ENCODE data around the gene RNF113B.
A peak's percentile ranks its signal among the peaks of the same experiment; 100 is the strongest.

The RNF113B gene

DNA sequence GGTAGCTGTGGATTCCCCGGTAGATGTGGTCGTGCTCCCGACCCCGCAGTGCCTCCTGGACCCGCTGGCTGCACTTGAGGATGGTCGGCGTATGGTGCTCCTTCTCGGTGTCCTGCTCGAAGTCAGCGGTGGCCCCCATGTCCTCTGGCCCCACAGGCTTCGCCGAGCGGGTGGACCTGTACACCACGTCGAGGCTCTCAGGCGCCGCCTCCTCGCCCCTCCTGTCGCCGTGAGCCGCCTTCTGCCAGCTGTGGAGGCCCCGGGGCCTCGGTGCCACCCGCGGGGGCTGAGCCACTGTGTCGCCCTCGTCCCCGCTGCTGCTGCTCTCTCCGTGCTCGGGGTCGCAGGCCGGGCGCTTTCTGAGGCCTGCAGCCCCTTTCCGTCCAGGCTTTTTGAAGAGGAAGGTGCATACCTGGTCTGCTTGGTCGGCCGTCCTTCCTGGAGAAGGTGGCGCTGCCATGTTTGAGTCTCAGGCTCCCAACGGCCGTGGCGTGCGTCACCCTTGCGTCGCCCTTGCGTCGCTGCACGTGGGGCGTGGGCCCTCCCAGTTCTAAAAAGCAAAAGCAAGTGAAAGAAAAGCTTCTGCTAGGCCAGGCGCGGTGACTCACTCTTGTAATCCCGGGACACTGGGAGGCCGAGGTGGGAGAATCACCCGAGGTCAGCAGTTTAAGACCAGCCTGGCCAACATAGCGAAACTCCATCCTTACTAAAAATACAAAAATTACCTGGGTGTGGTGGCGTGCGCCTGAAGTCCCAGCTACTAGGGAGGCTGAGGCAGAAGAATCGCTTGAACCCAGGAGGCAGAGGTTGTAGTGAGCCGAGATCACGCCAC, at the start of gene RNF113B:
Gene RNF113B, minus strand, starts transcription at position 493 of the 832 bp plus-strand sequence. Its CDS starts 33 bp downstream, at position 460.
- Mint-ChIP-seq H3K4me1 (no peaks in the 10 kb centered on the region), H3K27me3 (peaks cover 17% of the 10 kb centered on the region), H3K4me3 (no peak within 1 kb of the TSS), H3K9me3 (peaks cover 0 to 5% of the 10 kb centered on the region in 2 donors), H3K27ac (peak within 1 kb of the TSS in 1 of 2 donors; percentile 51)
- no peak for DNase-seq
- no peak for ATAC-seq

DNA sequence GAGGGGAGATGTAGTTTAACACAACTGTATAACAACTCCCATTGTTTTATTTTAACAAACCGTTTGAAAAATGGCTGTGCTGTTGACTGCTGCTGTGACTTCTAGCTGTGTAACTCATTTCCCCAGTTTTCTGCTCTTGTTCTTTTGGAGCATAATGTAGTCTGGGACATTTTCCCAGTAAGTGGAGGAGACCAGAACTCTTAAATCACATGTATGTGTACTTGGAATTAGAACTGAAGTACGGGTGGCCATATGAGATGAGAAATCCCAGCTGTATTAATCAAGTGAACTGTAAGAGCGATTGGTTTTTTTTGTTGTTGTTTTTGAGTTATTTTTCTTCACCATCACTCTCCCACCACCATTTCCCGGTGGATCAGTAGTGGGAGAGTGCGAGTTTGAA, 49.4 kb upstream of the RNF113B start:
- Mint-ChIP-seq H3K9me3 (no peaks in the 10 kb centered on the region), H3K4me1 (no peaks in the 10 kb centered on the region), H3K27ac (no peak overlapping the region), H3K27me3 (no peaks in the 10 kb centered on the region), H3K4me3 (no peak overlapping the region)
- ATAC-seq (no peak), DNase-seq (no peak)

DNA sequence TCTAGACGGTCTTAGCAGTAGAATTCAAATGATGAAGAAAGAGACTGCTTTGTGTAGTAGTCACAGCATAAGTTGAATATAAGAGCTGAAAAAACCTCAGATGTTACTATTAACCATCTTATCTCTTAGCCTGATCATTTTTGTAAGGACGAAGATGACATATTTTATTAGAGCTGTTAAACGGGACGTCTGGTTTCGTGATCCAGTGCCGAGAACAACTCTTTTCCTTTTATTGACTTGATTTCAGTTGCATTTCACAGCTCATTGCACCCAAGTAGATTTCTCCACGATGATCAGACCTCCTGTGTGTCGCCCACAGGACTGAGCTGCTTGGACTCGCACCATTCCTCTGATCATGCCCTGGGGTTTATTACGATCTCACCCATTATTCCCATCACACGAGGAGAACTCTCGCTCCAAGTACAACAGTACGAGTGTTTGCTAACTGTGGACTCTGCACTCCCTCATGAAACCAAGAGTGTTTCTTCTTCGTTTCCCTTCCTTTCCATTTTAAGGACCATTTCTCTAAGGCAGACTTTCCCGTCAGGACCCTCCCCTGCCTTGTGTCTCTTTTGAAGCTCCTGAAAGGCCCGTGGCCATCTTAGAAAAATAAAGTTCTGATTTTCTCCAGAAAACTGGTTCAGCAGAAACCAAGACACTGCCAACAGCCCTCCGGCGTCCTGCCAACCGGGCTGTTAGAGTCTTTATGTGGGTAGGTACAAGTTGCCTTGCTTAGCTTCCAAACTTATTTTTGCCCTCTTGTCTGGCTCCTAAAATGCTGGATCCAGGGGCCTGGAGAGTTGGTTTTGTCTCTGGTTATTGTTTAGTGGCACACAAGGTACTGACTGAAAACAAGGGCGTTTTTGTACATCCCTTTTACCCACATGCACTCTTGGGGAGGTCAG, 48.2 kb upstream of the RNF113B start:
- no peak for ATAC-seq

DNA sequence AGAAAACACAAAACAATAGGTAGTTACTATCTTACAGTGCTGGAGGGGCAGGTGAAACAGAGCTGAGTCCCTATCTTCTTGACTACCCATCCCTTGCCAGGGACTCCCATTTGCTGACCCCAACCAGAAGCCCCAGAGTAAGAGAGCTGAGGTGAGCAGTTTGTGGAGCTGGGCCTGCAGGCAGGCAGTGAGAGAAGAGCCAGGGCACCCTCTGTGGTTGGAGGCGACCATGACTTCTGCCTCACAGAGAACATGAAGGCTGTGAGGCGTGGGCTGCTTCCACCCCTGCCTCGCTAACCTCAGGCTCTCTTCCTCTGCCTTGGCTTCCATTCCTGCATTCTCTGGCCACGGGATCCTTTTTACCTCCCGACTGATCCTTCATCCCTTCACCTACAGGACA, 47.5 kb upstream of the RNF113B start:
- H3K27me3 Mint-ChIP-seq, result no peaks in the 10 kb centered on the region
- H3K4me1 Mint-ChIP-seq, result no peaks in the 10 kb centered on the region
- no peak overlapping the region for H3K27ac Mint-ChIP-seq
- DNase-seq (no peak), ATAC-seq (no peak)
- no peak overlapping the region for H3K4me3 Mint-ChIP-seq
- H3K9me3 Mint-ChIP-seq, result no peaks in the 10 kb centered on the region

More for the DNA sequence above, 48.2 kb upstream of the RNF113B start:
- no peak for DNase-seq
- H3K27me3 Mint-ChIP-seq, result no peaks in the 10 kb centered on the region
- no peak overlapping the region for H3K27ac Mint-ChIP-seq
- no peaks in the 10 kb centered on the region for H3K4me1 Mint-ChIP-seq
- H3K9me3 Mint-ChIP-seq, result no peaks in the 10 kb centered on the region
- H3K4me3 Mint-ChIP-seq, result no peak overlapping the region

DNA sequence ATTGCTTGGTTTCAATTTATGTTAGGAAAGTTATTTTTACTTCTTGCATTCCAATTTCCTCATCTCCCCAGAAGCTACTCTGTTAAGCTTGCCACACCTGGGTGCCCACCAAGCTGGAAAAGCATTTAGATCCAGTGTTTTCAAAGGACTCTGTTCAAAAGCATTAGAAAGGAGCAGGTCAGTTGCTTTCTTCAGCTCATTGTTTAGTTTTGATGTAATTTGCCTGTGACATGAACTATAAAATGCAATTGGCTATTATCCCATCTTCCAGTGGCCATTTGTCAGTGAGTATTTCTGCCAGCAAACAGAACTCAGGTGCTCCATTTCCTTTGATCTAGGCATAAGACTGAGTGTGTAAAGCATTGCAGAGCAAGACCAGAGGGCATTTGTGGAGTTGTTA, 46.7 kb upstream of the RNF113B start:
- H3K27ac Mint-ChIP-seq, result no peak overlapping the region
- ATAC-seq (no peak), DNase-seq (no peak)
- H3K27me3 Mint-ChIP-seq, result no peaks in the 10 kb centered on the region
- H3K9me3 Mint-ChIP-seq, result no peaks in the 10 kb centered on the region
- H3K4me1 Mint-ChIP-seq, result no peaks in the 10 kb centered on the region
- H3K4me3 Mint-ChIP-seq, result no peak overlapping the region

- ATAC-seq (no peak), DNase-seq (no peak)
- H3K27me3 Mint-ChIP-seq, result no peaks in the 10 kb centered on the region
- H3K4me3 Mint-ChIP-seq, result no peak overlapping the region
- no peaks in the 10 kb centered on the region for H3K4me1 Mint-ChIP-seq
- no peaks in the 10 kb centered on the region for H3K9me3 Mint-ChIP-seq
- no peak overlapping the region for H3K27ac Mint-ChIP-seq
These were observed 45.7 kb upstream of the RNF113B start for GRCh38 chr13:98222816-98223215.

DNA sequence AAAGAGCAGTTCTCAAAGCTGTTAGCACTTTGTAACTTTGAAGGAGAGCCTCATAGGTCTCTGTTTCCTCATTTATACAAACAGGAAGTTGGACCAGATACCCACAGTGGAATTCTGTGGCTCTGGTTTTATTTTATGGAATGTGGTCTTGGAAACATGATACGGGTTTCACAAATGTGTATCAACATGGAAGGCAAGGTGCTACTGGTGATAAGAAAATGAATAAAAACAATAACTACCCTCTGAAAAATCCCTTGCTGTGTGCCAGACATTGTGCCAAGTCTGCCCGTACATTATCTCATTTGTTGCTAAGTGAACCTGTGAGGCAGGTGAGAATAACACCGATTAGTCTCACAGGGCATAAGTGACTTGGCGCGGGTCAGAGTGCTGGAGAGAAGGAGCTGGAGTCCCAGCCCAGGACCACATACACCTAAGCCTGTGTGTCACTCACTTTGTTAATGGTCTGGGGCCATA, 45.0 kb upstream of the RNF113B start:
- H3K9me3 Mint-ChIP-seq, result no peaks in the 10 kb centered on the region
- no peak for DNase-seq
- ATAC-seq, result no peak
- no peak overlapping the region for H3K4me3 Mint-ChIP-seq
- H3K27me3 Mint-ChIP-seq, result no peaks in the 10 kb centered on the region
- no peak overlapping the region for H3K27ac Mint-ChIP-seq
- no peaks in the 10 kb centered on the region for H3K4me1 Mint-ChIP-seq

- H3K27ac Mint-ChIP-seq, result no peak overlapping the region
- H3K4me1 Mint-ChIP-seq, result no peaks in the 10 kb centered on the region
- ATAC-seq (no peak), DNase-seq (no peak)
- H3K4me3 Mint-ChIP-seq, result no peak overlapping the region
- peaks cover 2% of the 10 kb centered on the region for H3K27me3 Mint-ChIP-seq
- H3K9me3 Mint-ChIP-seq, result no peaks in the 10 kb centered on the region
These were observed 44.2 kb upstream of the RNF113B start for GRCh38 chr13:98221234-98221633.

- Mint-ChIP-seq H3K9me3 (no peaks in the 10 kb centered on the region), H3K27me3 (peaks cover 8% of the 10 kb centered on the region), H3K27ac (no peak overlapping the region), H3K4me1 (no peaks in the 10 kb centered on the region), H3K4me3 (no peak overlapping the region)
- DNase-seq, result no peak
- no peak for ATAC-seq
These were observed 43.3 kb upstream of the RNF113B start for GRCh38 chr13:98220271-98220791.

DNA sequence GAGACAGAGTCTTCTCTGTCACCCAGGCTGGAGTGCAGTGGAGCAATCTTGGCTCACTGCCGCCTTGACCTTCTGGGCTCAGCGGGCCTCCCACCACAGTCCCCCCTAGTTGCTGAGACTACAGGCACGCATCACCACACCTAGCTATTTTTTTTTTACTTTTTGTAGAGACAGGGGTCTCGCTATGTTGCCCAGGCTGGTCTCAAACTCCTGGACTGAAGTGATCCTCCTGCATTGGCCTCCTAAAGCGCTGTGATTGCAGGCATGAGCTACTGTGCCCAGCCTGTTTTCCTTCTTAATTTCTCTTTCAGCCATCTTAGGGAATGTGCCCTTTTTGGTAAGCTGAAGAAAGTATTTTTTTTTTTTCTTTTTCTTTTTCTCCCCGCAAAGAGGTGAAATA, 42.6 kb upstream of the RNF113B start:
- DNase-seq, result no peak
- ATAC-seq, result no peak
- H3K9me3 Mint-ChIP-seq, result no peaks in the 10 kb centered on the region
- no peak overlapping the region for H3K4me3 Mint-ChIP-seq
- H3K27me3 Mint-ChIP-seq, result peaks cover 8% of the 10 kb centered on the region
- H3K4me1 Mint-ChIP-seq, result no peaks in the 10 kb centered on the region
- H3K27ac Mint-ChIP-seq, result peak overlapping the region in 1 of 2 donors; percentile 69

DNA sequence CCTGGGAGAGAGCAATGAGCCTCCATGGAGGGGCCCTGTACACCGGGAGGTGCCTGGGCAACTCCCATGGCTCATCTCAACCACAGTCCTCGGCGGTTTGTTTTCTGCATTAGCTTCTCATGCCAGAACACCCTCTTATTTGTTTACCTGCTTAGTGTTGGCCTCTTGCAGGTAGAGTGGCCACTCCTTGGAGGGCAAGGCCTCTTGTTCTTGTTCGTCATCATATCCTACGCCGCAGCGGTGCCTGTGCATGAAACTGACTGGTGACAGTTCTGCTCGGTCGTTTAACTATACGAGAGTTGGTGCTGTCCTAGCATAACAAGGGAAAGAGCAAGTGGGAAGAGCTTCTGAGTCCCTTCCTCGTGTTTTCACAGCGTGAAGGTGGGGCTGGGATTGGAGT, 40.5 kb upstream of the RNF113B start:
- H3K27ac Mint-ChIP-seq, result no peak overlapping the region
- ATAC-seq, result no peak
- no peak overlapping the region for H3K4me3 Mint-ChIP-seq
- no peaks in the 10 kb centered on the region for H3K4me1 Mint-ChIP-seq
- no peak for DNase-seq
- no peaks in the 10 kb centered on the region for H3K9me3 Mint-ChIP-seq
- H3K27me3 Mint-ChIP-seq, result peaks cover 8% of the 10 kb centered on the region

DNA sequence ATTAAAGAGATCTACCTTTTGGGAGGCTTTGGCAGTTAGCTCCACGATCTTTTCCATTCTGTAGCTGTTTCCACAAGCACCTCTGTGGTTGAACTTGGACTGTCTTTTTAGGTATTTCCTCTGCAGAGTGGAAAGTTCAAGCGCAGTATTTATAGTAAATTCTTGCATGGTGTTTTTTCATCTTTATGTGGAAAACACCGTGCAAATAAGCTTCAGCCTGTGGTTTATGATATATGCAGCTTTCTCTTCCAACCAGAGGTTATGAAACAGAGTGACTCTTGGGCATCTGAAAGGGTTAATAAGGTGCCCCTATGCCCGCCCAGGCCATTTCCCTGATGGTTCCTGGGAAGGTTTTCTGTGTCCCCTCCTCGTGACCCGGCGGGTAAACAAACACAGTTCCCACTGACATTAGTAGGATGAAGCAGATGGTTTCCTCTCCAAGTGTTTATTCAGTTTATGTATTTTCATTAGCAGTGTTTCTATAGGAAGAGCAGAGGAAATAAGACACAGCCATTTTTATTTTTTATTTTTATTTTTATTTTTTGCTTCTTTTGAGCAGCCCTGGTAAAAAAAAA, 39.7 kb upstream of the RNF113B start:
- Mint-ChIP-seq H3K27ac (no peak overlapping the region), H3K4me1 (no peaks in the 10 kb centered on the region), H3K9me3 (no peaks in the 10 kb centered on the region), H3K4me3 (no peak overlapping the region), H3K27me3 (peaks cover 8% of the 10 kb centered on the region)
- no peak for ATAC-seq
- DNase-seq, result no peak

DNA sequence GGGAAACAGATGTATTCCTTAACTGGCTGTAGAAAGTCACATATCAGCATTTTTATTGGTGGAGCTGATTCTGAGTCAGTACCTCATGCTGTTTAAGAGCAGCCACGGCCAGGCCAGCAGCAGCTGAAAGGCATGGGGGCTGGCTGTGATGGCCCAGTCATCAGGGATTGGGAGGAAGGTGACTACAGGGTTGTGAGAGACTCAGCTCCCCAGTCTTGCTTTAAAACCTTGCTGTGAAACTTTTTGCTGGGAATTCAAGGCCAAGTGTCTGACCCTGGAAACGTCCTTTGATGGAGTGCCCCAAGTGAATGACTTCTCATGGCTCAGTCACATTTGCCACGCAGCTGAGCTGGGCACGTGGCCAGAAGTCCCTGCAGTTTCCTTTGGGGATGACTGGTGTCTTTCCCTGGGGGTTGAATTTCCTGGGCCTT, 39.1 kb upstream of the RNF113B start:
- Mint-ChIP-seq H3K27me3 (peaks cover 8% of the 10 kb centered on the region), H3K4me1 (no peaks in the 10 kb centered on the region), H3K9me3 (no peaks in the 10 kb centered on the region), H3K4me3 (no peak overlapping the region), H3K27ac (no peak overlapping the region)
- DNase-seq (no peak), ATAC-seq (no peak)

- H3K9me3 Mint-ChIP-seq, result no peaks in the 10 kb centered on the region
- DNase-seq (no peak), ATAC-seq (no peak)
- no peak overlapping the region for H3K27ac Mint-ChIP-seq
- H3K4me3 Mint-ChIP-seq, result no peak overlapping the region
- peaks cover 8% of the 10 kb centered on the region for H3K27me3 Mint-ChIP-seq
- H3K4me1 Mint-ChIP-seq, result no peaks in the 10 kb centered on the region
These were observed 38.4 kb upstream of the RNF113B start for GRCh38 chr13:98215508-98215907.

DNA sequence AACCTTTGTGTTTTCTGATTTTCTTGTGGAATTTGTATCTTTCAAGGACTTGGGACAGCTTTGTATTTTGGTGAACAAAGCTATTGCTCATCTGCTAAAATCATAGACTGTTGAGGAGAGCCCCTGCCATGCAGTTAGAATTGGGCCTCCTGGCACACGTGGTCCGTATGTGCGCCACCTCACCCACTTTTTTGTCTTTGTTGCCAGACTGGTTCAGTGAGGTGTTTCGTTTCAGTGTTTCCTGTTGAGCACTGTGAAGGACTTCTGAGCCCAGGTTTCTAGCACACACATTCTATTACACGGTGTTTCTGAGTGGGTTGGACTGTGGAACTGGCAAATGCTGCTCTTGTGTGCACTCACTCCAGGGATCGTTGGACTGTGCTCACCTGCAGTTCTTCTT, 37.6 kb upstream of the RNF113B start:
- H3K4me3 Mint-ChIP-seq, result no peak overlapping the region
- no peaks in the 10 kb centered on the region for H3K9me3 Mint-ChIP-seq
- ATAC-seq (no peak), DNase-seq (no peak)
- H3K4me1 Mint-ChIP-seq, result no peaks in the 10 kb centered on the region
- H3K27me3 Mint-ChIP-seq, result peaks cover 8% of the 10 kb centered on the region
- H3K27ac Mint-ChIP-seq, result no peak overlapping the region

Measured in stimulated activated naive CD8-positive, alpha-beta T cell treated with anti-CD3 and anti-CD28 coated beads, Interleukin-15, amount 100 ng/mL, for 72 hours (primary cell).